Hindlimb muscle (tissue), 1 donor: ENCODE measurements around the gene LRRC14B. TPM values are rescaled to one million over a fixed set of nuclear protein-coding genes. Genes with fewer than 3 reads are reported as not detected.

ENCODE experiments used
- DNase-seq: peaks from one replicate; pipeline ENCODE4 v3.0.0-alpha.2; 2013
- polyA plus RNA-seq: library from polyadenylated mRNA; unstranded; fragments of 120-200 nt; gene quantifications from one replicate; pipeline ENCODE4 v1.2.1, GENCODE V29; 2013; ENCODE audit not compliant: insufficient read length

LRRC14B gene
- 41.2 TPM for polyA plus RNA-seq

- DNase-seq, result peak; percentile 31
Observed at GRCh38 chr5:191036-191948, at the start of gene LRRC14B. Gene LRRC14B, plus strand, starts transcription at chr5:191495. Its CDS starts 44 bp downstream, at chr5:191539.

- DNase-seq, result no peak
Observed at GRCh38 chr5:141761-142160, 49.5 kb upstream of the LRRC14B start.

DNA sequence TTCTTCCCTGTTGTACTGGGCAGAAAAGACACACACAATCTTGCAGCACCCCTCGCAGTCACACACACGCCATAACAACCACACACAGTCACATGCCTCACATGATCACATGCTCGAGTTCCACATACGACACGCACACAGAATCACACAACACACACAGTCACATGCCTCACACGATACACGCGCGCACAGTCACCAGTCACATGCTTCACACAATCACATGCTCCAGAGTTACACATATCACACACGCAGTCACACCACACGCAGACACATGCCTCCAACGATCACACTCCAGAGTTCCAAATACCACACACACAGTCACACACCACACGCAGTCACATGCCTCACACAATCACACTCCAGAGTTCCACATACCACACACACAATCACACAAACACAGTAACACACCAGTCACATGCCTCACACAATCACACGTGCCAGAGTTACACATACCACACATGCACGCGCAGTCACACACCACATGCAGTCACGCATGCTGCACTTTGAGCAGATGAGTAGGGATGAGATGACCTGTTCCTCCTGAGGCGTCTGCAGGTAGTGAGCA, 49.0 kb upstream of the LRRC14B start:
- DNase-seq, result no peak

- no peak for DNase-seq
Observed at GRCh38 chr5:143041-143440, 48.3 kb upstream of the LRRC14B start.

- no peak for DNase-seq
Observed at GRCh38 chr5:144941-145340, 46.4 kb upstream of the LRRC14B start.

DNA sequence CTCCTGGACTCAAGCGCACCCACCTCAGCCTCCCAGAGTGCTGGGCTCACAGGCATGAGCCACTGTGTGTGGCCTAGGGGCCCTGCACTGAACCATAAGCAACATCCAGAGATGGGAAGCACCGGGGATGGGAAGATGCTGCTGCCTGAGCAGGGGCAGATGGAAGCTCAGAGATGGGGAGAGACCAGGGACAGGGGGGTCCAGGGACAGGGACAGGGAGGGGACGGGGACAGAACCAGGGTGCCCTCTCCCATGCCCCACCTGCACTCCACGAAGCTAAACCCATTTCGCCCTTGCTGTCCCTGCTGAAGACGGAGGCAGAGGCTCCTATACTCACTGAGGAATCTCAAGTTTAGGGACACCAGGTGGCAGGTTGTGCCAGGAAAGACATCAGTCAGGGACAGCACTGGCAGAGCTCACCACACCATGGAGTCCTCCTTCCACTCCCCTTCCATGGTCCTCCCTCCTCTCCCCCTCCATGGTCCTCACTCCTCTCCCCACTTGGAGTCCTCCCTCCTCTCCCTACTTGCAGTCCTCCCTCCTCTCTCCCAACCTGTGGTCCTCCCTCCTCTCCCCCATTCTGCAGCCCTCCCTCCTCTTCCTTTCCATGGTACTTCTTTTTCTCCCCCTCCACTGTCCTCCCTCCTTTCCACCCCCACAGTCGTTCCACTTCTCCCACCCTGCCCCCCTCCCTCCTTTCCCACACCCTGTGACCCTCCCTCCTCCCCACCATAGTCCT, 45.5 kb upstream of the LRRC14B start:
- no peak for DNase-seq

- DNase-seq, result no peak
Observed at GRCh38 chr5:147751-148150, 43.5 kb upstream of the LRRC14B start.

GRCh38 chr5:149745-150485, 41.4 kb upstream of the LRRC14B start:
- DNase-seq, result no peak

DNA sequence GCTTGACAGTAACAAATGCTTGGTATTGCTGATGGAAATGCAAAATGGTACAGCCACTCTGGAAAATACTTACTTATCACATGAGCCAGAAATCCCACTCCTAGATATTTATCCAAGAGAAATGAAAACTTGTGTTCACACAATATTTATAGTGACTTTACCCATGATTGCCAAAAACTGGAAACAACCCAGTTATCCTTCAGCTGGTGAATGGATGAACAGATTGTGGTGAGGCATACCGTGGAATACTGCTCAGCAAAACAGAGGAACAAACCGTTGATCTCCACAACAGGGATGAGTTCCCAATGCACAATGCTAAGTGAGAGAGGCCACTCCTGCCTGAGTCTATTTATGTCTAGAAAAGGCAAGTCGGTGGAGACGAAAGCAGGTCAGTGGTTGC, 40.5 kb upstream of the LRRC14B start:
- no peak for DNase-seq

- DNase-seq, result no peak
Observed at GRCh38 chr5:152077-152476, 39.2 kb upstream of the LRRC14B start.

DNA sequence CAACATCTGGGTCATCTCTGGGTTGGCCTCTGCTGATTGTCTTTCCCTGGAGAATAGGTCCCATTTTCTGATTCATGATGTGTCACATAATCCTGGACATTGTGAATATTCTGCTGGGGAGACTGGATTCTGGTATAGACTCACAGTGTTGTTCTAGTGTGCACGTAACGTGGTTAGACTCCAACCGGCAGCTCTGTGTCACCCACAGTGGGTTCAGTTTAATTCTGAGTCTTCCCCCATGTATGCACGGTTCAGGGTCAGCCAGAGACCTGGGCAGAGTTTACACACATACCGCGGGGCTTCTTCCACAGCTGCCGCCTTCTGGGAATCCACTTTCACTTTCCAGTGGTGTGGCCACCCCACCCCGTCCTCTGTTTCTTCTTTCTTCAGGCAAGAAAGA, 38.0 kb upstream of the LRRC14B start:
- no peak for DNase-seq

- no peak for DNase-seq
Observed at GRCh38 chr5:154236-154635, 37.1 kb upstream of the LRRC14B start.

DNA sequence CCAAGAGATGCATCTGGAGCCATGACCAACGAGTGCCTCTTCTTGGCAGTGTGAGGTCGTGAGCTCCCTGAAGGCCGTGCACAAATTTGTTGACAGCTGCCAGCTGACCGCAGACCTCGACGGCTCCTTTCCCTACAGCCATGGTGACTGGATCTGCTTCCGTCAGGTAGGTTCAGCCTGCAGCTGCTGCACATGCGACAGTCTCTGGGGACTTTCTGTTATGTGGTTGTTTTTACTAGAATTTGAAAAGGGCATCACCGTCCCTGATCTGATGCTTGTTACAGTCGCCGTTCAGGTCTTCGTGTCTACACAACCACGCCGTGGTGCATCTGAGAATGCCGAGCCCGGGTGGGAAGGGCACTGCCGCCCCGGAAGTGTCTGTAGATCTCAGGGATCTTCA, 36.5 kb upstream of the LRRC14B start:
- no peak for DNase-seq

DNA sequence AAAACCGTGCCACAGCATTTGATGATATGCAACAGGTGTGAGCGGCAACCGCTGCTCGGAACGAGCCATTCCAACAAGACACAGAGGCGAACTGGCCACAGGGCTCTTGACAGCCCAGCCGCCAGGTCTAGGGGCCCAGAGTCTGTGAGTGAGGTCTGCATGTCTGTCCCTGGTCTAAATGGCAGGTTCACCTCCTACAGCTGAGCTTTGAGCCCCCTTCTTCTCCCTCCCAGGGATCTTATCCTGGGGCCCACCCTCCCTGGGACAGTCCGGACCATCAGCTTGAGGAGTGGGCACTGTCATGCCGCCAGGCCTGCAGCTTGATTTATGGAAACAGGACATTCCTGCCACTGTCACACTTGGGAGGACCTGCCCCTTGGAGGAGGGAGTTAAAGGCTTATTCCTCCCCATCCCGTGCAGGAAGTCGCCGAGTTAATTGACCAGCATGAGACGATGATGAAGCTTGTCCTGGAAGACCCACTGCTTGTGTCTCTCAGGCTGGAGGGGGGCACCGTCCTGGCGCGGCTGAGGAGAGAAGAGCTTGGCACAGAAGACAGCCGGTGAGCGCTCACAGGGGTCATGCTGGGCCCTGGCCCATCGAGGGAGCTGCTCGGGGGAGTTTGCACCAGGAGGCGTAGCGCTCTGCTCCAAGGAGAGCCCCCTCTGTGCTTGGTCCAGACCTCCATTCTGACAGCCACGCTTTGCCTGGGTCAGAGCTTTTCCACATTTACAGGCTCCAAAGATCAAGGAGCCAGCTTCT, 35.5 kb upstream of the LRRC14B start:
- no peak for DNase-seq

- DNase-seq, result no peak
Observed at GRCh38 chr5:156411-157072, 34.8 kb upstream of the LRRC14B start.

DNA sequence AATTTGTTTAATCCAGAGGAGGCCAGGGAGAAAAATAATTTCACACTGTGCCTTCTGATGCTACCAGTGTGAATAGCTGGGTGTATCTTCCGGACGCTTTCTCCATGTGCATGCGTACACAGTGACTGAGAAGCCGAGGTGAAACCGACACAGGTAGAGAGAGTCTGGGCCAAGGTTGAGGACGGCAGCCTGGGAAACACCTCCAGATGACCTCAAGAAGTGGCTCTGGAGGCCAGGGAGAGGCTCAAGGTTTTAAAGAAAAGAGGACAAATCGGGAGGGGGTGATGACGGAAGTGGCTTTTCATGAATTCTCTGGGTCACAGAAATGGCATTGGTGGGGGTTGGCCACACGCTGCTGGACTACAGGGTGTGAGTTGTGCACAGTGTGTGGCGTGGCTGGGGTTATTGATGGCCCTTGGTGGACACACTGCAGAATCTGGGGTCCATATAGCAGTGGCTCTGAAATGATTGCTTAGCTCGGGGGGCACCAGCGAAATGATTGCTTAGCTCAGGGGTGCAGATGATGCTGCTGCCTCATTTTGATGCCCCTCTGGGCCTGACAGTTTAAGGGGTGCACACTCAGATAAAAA, 34.1 kb upstream of the LRRC14B start:
- DNase-seq, result no peak

GRCh38 chr5:157801-158200, 33.5 kb upstream of the LRRC14B start:
- DNase-seq, result no peak

DNA sequence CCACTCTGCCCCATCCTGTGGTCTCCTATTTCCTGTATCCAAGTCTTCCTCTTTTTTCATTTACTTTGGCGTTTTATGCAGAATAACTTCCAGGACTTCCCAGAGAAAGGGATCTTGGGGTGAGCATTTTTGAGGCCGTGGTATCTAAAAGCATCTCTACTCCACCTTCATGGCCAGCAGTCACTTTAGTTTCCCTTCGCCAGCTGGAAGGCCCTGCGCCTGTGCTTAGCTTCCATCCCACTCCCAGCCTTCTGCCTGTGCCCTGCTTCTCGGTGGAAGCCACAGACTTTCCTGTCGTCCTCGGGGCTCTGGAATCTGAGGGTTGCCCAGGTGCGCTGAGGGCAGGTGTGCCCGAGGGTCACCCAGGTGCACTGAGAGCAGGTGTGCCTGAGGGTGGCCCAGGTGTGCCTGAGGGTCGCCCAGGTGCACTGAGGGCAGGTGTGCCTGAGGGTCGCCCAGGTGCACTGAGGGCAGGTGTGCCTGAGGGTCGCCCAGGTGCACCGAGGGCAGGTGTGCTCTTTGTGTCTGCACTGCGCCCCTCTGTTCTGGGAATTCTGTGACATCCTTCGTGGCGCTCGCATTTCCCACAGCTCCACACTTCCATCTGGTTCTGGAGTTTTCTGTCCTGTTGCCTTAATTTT, 32.4 kb upstream of the LRRC14B start:
- DNase-seq, result no peak

- no peak for DNase-seq
Observed at GRCh38 chr5:159448-160172, 31.7 kb upstream of the LRRC14B start.

DNA sequence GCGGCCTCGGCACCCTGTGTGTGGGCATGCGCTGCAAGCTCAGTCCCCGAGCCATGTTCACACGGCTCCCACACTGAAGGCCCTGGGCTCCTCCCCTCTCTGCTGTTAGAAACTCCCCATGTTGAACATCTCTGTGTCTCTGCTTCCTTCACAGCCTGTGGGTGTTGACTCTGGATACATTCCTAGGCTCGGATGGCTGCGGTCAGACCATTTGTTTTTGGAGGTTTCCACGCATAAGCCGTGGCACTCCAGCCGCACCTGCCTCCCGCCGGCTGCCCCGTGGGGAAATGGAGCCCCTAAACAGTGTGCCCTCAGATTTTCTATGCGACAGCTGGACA, 31.2 kb upstream of the LRRC14B start:
- no peak for DNase-seq
